HG03521 (cell line): ENCODE results near the gene MRFAP1.
"Not testable (repeated sequence)": the region's sequence is repeated elsewhere in the genome, so short reads cannot be mapped to it uniquely, and the experiment has no call there.

ENCODE experiments used
- ATAC-seq: cut with Tn5 transposase; IDR thresholded peaks from one replicate; pipeline ENCODE4 v1.9.1; 2021; ENCODE audit warnings: mild to moderate bottlenecking, moderate library complexity; ENCODE audit not compliant: unreplicated experiment

The MRFAP1 gene

DNA sequence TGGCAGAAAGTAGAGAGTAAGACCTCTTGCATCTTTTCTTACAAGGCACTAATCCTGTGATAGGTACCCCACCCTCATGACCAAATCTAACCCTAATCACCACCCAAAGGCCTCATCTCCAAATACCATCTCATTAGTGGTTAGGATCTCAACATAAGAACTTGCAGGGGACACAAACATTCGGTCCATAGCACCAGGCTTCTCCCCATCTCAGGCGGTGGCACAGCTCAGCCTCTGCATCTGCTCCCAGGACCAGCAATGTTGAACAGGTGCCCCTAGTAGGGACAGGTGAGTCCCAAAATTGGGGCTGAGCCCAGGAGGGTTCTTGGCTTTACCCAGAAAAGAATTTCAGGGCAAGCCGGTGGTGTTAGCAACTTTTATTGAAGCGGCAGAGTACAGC lies 8.4 kb upstream of the MRFAP1 start:
- ATAC-seq: no peak

DNA sequence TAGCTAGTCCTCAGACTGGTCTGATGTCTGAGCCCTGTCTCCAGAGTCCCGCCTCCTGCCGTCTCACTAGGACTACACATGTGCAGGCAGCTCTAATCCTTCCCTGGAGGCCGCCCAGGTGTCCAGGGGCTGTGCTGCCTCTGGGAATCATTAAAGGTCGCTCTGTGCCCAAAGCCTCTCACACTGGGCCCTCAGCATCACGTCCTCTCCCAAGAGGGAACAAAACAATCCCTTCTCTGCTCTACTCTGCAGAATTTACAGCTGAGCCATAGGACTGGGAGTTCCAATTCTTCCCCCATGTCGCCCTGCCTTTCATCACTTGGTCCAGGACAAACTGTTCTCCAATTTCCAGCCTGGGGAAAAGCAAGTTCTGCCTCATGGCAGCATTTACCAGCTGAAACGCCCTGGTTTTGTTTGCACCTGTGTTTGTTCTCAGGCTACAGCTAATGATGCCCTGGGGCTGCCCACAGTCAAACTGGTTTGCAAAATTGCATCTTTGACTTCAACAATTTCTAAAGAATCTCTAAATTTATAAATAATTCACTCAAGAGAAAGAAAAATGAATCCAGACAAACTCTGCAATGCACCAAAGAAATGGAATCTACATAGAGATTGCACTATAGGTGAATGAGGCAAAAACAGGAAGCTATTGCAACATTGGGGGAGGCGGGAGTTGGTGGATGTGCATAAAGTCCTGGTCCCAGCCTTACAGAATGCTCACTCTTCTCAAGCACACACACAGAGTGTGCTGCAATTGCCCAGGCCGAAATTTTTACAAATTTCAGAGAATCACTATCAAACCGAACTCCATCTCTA lies 7.2 kb upstream of the MRFAP1 start:
- no peak for ATAC-seq

DNA sequence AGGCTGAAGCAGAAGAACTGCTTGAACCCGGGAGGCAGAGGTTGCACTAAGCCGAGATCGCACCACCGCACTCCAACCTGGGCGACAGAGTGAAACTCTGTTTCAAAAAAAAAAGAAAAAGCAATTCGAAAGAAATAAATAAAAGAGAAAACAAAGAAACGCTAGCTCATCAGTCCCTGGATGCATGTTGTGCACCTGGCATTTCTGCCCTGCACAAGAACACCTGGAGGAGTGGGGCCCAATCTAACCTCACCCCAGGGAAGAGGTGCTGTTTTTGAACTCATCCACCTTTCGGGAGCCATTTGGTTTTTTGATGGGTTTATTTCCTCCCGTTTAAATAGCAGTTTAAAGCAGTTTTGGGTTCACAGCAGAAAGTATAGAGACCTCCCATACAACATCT lies 5.7 kb upstream of the MRFAP1 start:
- no peak for ATAC-seq

DNA sequence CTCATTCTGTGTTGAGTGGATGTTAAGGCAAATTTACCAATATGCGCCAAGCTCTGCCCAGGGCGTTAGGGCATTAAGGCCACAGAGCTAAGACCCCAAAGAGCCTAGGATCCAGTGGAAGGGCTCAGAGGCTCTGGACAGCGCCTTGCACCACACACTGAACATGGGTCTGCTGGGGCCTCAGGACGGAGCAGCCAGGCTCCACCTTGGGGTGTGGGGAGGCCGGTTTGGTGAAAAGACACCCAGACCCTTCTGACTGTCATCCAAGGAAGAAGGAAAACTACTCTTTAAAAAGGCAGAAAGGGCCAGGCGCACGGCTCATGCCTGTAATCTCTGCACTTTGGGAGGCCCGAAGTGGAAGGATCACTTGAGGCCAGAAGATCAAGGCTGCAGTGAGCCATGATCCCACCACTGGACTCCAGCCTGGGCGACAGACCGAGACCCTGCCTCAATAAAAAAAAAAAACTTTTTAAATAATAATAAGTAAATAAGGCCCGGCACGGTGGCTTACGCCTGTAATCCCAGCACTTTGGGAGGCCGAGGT lies 1.3 kb upstream of the MRFAP1 start:
- no peak for ATAC-seq

DNA sequence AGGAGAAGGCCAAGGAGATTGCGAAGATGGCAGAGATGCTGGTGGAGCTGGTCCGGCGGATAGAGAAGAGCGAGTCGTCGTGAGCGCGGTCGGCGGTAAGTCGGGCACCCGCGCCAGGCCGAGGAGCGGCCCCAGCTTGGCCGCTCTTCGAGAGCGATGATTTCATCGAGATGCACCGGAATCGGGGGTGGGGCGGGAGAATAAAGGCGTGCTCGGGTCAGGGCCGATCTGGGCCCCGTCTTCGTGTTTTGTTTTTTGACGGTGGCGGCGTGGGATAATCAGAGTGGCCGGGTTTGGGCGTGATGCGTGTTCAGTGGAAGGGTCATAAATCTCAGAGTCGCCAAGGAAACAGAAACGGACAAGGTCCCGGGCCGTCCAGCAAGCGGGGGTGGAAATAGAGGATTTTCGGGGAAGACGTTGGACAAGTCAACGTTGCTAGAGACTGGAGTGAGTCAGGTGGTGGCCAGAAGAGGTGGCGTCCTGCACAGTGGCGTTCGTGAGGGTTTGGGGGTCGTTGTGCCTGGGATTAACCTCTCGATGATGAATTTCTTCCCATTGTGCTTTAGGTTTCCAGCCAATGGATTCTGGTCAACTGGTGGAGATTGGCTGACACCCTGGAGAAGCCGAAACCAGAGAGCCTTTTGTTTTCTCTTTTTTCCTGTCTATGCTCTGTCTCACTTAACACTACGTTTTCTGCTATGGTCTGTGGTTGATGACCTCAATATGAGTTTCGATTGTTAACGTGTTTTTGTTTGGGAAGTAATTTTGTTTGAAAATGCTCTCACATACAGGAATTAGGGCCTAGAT lies 882 bp downstream of the MRFAP1 start:
- ATAC-seq: peak; percentile 23

DNA sequence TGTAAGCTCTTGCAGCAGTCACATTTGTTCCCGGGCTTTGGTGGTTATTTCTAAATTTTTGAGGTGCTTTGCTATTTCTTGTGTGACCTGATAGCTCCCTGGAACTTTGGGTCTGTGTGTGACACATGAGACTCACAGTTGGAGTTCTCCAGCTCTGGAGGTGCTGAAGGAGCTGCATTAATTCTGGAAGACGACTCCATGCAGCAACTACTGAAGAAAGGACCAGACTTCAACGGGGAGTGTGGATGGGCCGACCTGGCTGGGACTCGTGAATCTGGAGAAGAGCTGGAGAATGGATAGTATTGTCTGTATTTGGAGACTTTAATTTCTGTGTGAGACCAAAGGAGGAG lies 1.5 kb downstream of the MRFAP1 start:
- ATAC-seq: no peak

DNA sequence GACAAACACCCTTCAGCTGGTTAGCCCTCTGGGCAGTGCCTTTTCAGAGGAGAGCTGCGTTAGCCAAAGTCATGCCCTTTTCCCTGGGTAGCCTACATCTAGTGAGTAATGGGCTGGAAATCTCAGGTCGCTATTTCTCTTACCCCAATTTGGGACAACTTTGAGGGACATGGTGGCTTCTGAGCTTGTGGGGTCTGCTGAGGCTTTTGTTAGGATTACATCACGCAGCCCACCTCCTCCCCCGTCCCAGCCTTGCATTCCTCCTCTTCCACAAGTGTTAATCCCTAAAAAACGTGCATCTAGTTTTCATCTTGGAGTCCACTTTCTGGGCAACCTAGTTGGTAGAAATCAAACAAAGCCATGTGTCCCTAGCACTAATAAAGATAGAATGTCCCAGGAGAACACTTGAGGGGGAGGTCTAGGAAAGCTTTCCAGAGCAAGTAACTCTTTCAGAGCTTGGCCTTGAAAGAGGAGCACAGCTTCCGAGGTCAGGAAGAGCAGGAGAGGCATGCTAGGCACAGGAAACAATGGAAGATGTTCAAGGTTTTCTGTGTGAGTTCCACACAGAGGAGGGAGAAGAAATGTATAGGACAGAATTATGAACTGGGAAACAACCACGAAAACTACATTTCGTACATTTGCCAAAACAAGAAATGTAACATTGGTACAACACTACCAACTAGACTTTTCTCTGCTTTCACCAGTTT lies 2.8 kb downstream of the MRFAP1 start:
- no peak for ATAC-seq

DNA sequence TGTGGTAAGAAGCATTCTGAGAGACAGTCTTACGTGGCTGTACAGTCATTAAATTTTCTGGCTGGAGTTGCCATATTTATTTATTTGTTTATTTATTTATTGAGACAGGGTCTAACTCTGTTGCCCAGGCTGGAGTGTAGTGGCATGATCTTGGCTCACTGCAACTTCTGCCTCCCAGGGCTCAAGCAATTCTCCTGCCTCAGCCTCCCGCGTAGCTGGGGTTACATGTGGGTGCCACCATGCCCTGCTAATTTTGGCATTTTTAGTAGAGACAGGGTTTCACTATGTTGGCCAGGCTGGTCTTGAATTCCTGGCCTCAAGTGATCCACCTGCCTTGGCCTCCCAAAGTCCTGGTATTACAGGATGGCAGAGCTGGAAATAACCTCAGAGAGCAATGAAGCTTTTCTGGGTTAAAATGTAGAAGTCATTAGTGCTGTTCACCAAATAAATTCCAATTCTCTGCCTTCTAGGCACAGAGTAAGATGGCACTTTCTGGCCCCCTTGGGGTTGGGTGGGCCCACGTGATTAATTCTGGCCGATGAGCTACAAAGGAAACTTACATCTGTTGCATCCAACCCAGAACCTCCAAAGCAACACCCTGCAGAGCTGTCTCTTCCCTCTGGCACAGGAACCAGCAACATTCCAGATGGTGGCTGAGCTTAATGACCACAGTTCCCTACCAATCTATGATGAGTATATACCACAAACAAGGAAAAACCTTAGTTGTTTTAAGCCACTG lies 4.5 kb downstream of the MRFAP1 start:
- no peak for ATAC-seq

DNA sequence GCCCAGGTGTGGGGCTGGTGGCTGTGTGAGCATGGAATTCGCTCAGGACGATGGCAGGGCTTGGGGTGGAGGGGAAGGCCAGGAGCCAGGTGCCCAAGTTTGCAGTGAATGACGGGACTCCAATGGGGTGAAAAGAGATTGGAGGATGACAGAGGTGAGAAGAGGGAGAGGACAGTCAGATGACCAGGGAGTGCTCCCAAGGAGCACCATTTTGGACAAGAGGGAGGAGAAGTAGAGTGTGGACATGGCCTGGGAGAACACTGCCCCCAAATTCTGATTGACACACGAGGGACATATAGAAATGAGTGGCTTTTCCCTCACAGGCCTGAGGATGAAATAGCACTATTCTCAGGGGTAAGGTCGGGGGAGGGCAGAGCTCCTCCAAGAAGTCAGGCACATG lies 6.7 kb downstream of the MRFAP1 start:
- ATAC-seq: no peak

DNA sequence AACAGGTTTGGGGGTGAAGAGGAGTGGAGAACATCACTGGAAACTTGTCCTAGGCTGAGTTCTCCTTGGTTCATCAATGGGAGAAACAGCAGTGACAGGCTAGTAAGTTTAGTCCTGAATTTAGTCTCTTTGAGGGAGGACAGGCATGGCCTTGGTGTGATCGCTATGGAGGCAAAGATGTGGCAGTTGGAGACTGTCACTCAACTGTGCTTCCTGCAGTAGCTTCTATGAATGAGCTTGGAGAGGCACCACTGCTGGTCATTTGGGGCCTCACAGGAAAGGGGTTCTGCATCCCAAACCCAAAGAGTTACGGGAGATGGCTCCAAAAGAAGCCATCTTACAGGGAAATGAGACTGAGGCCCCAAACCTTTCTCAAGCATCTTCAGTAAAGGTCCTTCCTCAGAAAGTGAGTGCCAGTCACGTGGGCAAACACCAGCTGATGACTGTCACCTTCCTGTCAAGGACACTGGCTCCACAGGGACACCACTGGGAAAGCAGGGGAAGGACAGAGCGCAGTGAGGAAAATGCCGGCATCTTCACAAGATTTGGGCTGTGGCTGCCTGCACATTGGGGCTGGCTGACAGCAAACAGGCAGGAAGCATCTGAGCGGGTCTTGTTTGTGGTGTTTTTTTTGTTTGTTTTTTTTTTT lies 7.2 kb downstream of the MRFAP1 start:
- ATAC-seq: no peak

DNA sequence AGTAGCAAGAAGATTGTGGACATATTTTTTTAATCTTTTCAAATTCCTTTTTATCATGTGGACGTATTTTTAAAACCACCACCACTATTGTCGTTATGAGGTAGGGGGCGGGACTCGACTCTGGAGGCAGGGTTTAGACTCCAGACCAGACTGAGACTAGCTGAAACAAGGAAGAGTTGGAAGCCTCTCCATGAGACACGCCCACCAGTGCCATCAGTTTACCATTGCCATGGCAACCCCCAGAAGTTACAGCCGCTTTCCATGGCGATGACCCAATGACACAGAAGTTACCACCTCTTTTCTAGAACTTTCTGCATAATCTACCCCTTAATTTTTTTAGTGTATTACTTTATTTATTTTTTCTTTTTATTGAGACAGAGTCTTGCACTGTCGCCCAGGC lies 8.7 kb downstream of the MRFAP1 start:
- ATAC-seq: no peak

DNA sequence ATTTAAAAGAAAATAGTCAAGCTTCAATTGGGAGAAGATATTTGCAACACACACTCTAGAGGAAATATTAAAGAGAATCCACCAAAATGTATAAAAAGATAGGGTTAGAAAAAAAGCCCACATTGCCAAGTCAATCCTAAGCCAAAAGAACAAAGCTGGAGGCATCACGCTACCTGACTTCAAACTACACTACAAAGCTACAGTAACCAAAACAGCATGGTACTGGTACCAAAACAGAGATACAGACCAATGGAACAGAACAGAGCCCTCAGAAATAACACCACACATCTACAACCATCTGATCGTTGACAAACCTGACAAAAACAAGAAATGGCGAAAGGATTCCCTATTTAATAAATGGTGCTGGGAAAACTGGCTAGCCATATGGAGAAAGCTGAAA lies 13.7 kb downstream of the MRFAP1 start:
- ATAC-seq: not testable (repeated sequence)

DNA sequence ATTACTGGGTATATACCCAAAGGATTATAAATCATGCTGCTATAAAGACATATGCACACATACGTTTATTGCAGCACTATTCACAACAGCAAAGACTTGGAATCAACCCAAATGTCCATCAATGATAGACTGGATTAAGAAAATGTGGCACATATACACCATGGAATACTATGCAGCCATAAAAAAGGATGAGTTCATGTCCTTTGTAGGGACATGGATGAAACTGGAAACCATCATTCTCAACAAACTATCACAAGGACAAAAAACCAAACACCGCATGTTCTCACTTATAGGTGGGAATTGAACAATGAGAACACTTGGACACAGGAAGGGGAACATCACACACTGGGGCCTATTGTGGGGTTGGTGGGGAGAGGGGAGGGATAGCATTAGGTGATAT lies 14.8 kb downstream of the MRFAP1 start:
- ATAC-seq: not testable (repeated sequence)

DNA sequence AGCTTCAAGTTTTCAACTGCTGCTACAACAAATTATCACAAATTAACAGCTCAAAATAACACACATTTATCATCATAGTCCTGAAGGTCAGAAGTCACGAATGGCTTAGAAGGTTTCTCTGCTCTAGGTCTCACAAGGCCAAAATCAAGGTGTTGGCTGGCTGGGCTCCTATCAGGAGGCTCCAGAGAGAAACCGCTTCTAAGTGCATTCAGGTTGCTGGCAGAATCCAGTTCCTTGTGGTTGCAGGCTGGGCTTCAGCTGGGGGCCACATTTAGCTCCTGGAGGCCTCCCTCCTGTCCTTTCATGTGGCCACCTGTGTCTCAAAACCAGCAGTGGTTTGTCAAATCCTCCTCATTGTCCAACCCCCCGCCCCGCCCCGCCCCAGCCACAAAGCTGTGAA lies 15.4 kb downstream of the MRFAP1 start:
- no peak for ATAC-seq

DNA sequence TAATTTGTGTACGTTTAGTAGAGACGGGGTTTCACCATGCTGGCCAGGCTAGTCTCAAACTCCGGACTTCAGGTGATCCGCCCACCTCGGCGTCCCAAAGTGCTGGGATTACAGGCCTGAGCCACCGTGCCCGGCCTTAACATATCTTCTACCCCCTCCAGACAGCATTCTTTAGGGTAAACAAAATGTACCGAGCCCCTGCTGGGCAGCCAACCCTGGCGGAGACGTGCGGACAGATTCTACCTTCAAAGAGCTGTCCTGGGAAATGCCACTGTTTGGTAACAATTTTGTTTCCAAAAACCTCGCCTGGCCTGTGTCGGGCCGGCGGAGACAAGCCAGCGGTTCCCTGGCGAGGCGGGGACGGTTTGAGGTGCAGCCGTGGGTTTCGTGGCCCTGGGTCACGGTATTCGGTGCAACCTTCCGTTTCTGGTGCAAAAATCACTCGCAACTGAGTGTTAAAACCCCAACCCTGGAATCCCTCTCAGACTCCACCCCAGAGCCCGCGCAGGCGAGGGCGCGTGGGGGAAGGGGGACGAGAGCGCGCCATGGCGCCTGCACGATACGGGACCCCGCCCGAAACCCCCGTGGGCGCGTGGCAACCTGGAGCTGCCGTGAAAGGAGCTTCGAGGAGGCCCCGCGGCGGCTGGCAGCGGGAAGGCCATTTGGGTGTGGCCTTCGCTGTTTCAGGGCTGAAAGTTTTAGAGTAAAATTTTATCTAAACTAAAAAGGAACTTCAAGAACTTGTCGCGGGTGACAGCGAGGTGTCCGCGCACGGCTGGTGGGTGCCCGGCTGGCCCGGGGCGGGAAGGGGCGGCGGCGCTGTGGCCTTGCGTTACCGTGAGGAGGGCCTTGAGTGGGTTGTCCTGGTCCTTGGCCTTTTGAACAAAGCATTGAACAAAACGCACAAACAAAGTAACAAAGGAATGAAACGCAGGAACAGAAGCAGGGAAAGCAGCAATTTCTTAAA lies 17.0 kb downstream of the MRFAP1 start:
- no peak for ATAC-seq

DNA sequence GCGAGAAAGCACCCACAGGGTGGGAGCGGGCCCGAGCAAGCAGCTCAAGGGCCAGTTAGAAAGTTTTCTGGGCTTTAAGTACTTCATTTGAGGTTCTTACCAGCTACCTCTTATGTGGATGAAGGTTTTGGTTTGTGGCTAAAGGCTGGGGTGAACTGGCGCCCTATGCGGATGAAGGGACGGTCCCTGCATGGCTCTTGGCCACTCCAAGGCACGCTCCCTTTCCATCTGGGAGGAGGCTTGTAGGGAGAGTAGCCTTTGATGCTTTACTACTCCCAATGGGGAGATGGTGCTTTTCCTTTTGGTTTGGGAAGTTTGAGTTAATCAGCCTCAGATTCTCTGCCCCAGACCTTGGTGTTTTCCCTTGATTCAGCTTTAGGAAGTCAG lies 17.7 kb downstream of the MRFAP1 start:
- no peak for ATAC-seq

DNA sequence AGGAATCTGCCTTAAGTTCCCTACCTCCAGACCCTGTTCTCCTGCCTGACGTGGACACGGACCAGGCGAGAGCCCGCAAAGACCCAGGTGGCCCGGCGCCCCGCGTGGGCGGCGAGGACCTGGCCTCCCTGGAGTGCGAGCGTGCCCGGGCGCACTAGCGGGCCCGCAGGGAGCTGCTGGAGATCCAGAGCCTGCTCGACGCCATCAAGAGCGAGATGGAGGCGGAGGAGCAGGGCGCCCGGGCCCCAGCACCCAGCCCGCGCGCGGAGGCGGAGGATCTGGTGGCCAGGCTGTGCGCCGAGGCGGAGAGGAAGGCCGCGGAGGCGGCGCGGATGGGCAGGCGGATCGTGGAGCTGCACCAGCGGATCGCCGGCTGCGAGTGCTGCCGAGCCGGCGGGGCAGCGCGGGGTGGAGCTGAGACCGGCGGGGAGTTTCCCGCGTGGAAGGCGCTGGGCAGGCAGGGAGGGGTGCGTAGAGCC lies 18.2 kb downstream of the MRFAP1 start:
- no peak for ATAC-seq

DNA sequence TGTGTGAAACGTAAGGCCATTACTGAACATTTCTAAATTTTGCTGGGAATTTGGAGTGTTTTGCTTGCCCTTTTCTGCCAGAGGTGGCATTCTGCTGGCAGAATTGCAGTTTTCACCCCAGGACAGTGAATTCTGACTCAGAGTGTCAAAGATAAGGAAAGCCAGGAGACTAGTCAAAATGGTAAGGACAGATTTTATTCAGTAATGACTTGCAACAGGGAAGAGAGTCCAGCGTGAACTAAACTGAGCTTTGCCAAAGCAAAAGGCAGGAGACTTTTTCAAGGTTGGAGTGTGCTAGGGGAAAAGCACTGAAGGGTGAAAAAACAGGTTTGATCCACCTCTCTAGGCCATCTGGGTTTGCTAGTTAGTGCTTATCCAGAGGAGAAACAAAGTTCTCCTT lies 19.4 kb downstream of the MRFAP1 start:
- ATAC-seq: no peak

DNA sequence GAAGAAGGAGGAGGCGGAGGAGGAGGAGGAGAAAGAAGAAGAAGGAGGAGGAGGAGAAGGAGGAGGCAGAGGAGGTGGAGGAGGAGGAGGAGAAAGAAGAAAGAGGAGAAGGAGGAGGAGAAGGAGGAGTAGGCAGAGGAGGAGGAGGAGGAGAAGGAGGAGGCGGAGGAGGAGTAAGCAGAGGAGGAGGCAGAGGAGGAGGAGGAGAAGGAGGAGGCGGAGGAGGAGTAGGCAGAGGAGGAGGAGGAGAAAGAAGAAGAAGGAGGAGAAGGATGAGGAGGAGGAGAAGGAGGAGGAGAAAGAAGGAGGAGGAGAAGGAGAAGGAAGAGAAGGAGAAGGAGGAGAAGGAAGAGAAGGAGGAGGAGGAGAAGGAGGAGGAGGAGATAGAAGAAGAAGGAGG lies 19.9 kb downstream of the MRFAP1 start:
- no peak for ATAC-seq
